Activated CD8-positive, alpha-beta T cell treated with anti-CD3 and anti-CD28 coated beads, Interleukin-2, amount 10 ng/mL, durations not matched to agents 7 days and 5 days (primary cell): Measurements from ENCODE around the gene MMP24. TPM values are rescaled to one million over a fixed set of nuclear protein-coding genes. Genes with fewer than 3 reads are reported as not detected.
A peak's percentile ranks its signal among the peaks of the same experiment; 100 is the strongest.
"Not testable (repeated sequence)": the region's sequence is repeated elsewhere in the genome, so short reads cannot be mapped to it uniquely, and the experiment has no call there.

ENCODE experiments used
- ATAC-seq: fragments of 150-1000 bp; cut with Tn5 transposase; one replicate; pipeline ENCODE4 v1.10.0; 2021; ENCODE audit warnings: moderate library complexity
- CTCF ChIA-PET: fragments of 350-600 bp; sonication (Branson Sonifier 250); formaldehyde crosslinking; loops from one replicate; lab custom pipeline; 2021; ENCODE audit warnings: antibody characterized with exemption; lab: Charles Lee
- POLR2A ChIA-PET: fragments of 350-600 bp; sonication (Branson Sonifier 250); formaldehyde crosslinking; loops from one replicate; lab custom pipeline; 2021; ENCODE audit warnings: antibody characterized with exemption; lab: Charles Lee
- DNase-seq: peaks from one replicate; pipeline ENCODE4 v3.0.0-alpha.2; 2020
- H3K27ac Mint-ChIP-seq: one replicate; pipeline ENCODE4 v1.8.0; 2021; ENCODE audit warnings: mild to moderate bottlenecking, mixed read lengths
- H3K27me3 Mint-ChIP-seq: one replicate; pipeline ENCODE4 v1.8.0; 2021; ENCODE audit warnings: low read depth, mixed read lengths
- H3K36me3 Mint-ChIP-seq: one replicate; pipeline ENCODE4 v1.8.0; 2021; ENCODE audit warnings: low read depth, mixed read lengths
- H3K4me1 Mint-ChIP-seq: one replicate; pipeline ENCODE4 v1.8.0; 2021; ENCODE audit warnings: low read depth, mixed read lengths
- H3K4me3 Mint-ChIP-seq: one replicate; pipeline ENCODE4 v1.8.0; 2021; ENCODE audit warnings: mild to moderate bottlenecking, mixed read lengths
- H3K9me3 Mint-ChIP-seq: one replicate; pipeline ENCODE4 v1.8.0; 2022; ENCODE audit warnings: mixed read lengths; ENCODE audit not compliant: insufficient read depth
- total RNA-seq, 2 experiments: library from RNA; stranded (reverse); gene quantifications; one replicate each; pipeline ENCODE4 v1.2.3, GENCODE V29; 2021

MMP24 gene
- total RNA-seq, 2 experiments from 2014 or later = not detected

DNA sequence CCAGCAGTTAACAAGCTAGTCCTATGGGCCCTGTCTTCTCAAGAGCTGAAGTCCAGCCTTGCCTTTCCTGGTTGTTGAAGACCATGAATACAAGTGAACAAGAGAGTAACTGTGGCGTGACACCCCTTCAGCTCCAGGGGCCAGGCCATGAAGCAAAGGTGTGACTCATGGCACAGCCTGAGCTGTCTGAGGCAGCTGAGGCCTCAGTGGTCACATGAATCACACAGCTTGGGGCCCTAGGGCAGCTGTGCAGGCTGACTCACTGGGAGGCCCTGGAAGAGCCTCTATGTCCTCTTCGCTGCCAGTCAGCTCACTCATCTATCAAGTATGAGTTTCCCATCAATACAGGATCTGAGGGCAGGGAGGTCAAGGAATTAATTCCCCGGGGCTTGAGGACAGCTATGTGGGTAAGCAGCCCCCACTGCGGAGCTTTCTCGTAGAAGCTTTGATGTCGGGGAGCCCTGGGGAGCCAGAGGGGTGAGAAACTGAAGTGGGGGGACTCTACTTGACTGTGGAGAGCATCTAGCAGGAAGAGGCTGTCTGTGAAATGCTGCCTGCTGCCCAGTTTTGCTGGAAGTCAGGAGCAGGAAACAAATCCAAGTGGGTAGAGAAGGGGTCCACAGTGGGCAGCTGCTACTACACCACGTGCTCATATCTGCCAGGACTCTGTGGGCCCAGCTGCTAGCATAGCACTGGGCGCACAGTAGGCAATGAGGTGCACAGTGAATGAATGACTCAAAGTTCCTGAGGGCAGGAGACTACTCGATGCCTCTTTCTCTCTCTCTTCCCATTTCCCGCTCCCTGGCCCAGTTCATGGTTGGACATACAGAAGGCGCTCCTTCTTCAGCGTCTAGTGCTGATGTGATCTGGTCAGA is 79.4 kb downstream of the MMP24 start:
- no peaks in the 10 kb centered on the region for H3K9me3 Mint-ChIP-seq
- peaks cover 44% of the 10 kb centered on the region for H3K4me1 Mint-ChIP-seq
- POLR2A ChIA-PET = interaction anchor here (0.5 to 1.3 kb wide), 3 partner anchors 106 to 144 kb away, joined by 3 to 6 read pairs (median 5); partner anchors contain the start of genes GDF5 and UQCC1
- peak overlapping the region; percentile 83 for H3K27ac Mint-ChIP-seq
- CTCF ChIA-PET = interaction anchor here (0.6 to 9.3 kb wide), 16 partner anchors 7 to 210 kb away, joined by 3 to 94 read pairs (median 12); partner anchors contain the start of genes CEP250 and GDF5
- DNase-seq (peak; percentile 75), ATAC-seq (peak; percentile 82)
- H3K4me3 Mint-ChIP-seq = no peak overlapping the region
- H3K36me3 Mint-ChIP-seq = peaks cover 10% of the 10 kb centered on the region
- H3K27me3 Mint-ChIP-seq = no peaks in the 10 kb centered on the region

DNA sequence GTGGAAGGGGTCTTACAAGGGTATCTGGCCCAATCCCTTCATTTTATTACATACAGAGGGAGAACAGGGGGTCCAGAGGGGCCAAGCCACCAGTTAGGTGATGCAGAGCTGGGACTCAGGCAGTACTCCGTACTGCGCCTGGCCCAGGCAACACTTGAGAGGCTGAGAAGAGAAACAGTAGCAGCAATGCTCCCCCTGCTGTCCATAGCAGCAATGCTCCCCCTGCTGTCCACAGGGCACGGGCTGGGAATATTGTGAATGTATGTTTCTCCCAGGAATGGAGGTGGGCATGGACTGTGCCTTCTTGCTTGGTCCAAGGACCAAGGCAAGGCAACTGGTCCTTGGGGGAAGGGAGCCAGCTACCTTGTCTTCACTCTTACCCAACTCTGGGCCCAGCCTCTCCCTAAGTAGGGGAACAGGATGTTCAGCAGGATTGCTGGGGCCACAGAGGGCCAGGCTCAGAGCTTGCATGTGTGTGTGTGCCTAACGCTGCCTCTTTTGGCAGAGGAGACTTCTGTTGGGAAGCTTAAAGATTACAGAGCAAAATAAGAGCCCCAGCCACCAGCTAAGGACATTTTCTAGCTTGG is 80.5 kb downstream of the MMP24 start:
- peak; percentile 45 for ATAC-seq
- peaks cover 53% of the 10 kb centered on the region for H3K4me1 Mint-ChIP-seq
- H3K36me3 Mint-ChIP-seq = peaks cover 12% of the 10 kb centered on the region

DNA sequence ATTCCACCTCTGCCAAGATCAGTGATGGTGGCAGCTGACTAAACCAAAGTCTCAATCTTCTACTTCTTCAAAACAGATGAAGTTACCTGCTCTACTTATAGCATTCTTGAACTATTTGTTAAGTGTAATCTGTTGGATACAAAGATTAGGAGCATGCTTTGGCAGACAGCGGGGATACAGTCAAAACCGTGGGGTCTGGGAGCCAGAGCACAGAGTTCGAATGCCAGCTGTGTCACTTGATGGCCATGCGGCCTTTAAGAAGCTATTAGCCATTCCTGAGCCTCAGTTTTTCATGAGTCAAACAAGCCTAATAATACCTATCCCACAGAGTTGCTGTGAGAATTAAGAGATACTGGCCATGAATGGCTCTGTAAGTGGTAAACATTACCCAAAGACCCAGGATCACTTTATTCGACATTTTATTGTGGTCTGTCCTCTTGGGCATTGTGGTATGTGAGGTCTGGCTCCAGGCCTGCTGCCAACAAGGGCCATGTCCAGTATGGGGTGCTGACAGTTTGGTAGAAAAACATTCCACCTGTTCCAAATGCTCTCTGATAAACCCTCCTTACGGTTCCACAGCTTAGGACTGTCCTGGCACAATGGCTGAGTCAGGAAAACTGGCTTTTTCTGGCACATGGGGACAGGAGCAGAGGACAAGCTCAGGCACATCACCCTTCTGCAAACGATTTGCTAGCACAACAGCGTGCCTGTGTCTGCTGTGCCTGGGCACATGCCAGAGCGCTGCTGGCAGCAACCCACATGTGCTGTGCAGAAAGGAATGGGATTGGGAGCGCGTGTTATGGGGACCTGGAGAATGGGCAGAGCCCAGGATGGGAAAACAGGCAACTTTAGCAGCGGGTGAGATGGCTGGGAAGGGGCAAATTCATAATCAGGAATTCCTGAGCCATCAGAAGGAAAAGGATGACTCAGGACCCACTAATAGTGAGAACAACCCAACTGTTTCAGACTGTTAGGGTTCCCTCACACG is 81.5 kb downstream of the MMP24 start:
- peaks cover 61% of the 10 kb centered on the region for H3K4me1 Mint-ChIP-seq
- no peak overlapping the region for H3K4me3 Mint-ChIP-seq
- DNase-seq (no peak), ATAC-seq (no peak)
- CTCF ChIA-PET = interaction anchor here (0.7 to 9.3 kb wide), 14 partner anchors 9 to 187 kb away, joined by 3 to 94 read pairs (median 6); partner anchors contain the start of genes CEP250, EIF6 and GDF5
- H3K9me3 Mint-ChIP-seq = no peaks in the 10 kb centered on the region
- peak overlapping the region; percentile 65 for H3K27ac Mint-ChIP-seq
- POLR2A ChIA-PET = no interaction called here
- peaks cover 20% of the 10 kb centered on the region for H3K36me3 Mint-ChIP-seq
- no peaks in the 10 kb centered on the region for H3K27me3 Mint-ChIP-seq

More for the DNA sequence above, 80.5 kb downstream of the MMP24 start:
- H3K4me3 Mint-ChIP-seq = no peak overlapping the region
- H3K27ac Mint-ChIP-seq = no peak overlapping the region
- ChIA-PET POLR2A (no interaction called here), CTCF (interaction anchor here (0.7 to 9.3 kb wide), 14 partner anchors 8 to 188 kb away, joined by 3 to 94 read pairs (median 4); partner anchors contain the start of genes CEP250, EIF6 and GDF5)
- no peaks in the 10 kb centered on the region for H3K9me3 Mint-ChIP-seq
- DNase-seq = peak; percentile 46
- H3K27me3 Mint-ChIP-seq = no peaks in the 10 kb centered on the region

DNA sequence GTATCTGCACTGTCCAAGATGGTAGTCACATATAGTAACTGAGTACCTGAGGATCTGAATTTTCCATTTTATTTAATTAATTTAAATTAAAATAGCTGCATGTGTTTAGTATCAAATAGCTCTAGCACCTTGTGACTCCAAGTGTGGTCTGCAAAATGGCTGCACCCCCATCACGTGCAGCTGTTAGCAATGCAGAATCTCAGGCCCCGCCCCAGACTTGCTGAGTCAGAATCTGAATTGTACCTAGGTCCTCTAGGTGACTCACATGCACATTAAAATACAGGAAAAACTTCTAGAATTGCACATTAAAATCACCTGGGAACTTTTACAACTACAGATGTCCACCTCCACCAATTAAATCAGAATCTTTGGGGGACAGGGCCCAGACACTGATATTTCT is 84.9 kb downstream of the MMP24 start:
- Mint-ChIP-seq H3K4me3 (no peak overlapping the region), H3K36me3 (peaks cover 26% of the 10 kb centered on the region), H3K4me1 (peaks cover 51% of the 10 kb centered on the region), H3K27ac (no peak overlapping the region), H3K9me3 (no peaks in the 10 kb centered on the region), H3K27me3 (no peaks in the 10 kb centered on the region)
- DNase-seq (peak; percentile 44), ATAC-seq (no peak)
- ChIA-PET POLR2A (no interaction called here), CTCF (interaction anchor here (1.5 to 3.0 kb wide), 3 partner anchors 8 to 18 kb away, joined by 5 to 13 read pairs (median 7); no protein-coding TSS in a partner anchor)

DNA sequence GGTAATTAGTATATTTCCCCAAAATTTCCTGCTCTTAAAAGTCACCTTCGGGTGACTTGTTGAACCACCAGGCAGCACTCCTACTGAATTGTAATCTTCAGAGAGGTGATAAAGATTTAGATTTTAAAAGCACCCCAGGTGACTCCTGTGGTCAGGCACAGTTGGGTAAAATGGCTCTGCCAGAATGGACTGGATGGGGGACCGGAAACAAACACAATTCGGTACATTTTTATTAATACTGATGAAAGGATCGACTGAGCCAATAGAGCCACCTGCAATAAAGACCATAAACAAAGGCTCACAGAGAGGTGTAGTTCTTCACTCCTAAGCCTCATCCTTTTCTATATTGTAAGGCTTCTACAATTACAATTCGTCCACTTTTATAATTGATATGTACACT is 85.3 kb downstream of the MMP24 start:
- DNase-seq (no peak), ATAC-seq (no peak)
- POLR2A ChIA-PET = no interaction called here
- no peaks in the 10 kb centered on the region for H3K9me3 Mint-ChIP-seq
- peaks cover 26% of the 10 kb centered on the region for H3K36me3 Mint-ChIP-seq
- no peak overlapping the region for H3K27ac Mint-ChIP-seq
- CTCF ChIA-PET = interaction anchor here (1.0 to 2.1 kb wide), 3 partner anchors 8 to 18 kb away, joined by 5 to 7 read pairs (median 5); no protein-coding TSS in a partner anchor
- H3K4me3 Mint-ChIP-seq = no peak overlapping the region
- H3K4me1 Mint-ChIP-seq = peaks cover 47% of the 10 kb centered on the region
- no peaks in the 10 kb centered on the region for H3K27me3 Mint-ChIP-seq

DNA sequence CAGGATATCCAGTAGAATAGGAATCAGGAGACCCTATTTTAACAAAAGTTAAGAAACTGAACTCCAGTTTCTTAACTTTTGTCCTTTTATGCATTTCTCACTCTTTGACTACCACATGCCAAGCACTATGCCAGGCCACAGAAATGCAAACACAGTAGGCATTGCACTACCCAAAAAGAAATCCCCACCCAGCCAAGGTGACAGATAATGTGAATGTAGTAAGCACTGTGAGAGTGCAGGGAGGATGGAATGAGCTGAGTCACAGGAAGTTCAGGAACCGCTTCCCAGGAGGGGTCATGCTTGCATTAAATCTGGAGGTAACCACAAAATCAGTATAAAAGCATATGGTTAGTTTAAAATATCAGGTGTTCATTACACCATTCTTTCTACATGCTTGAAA is 85.8 kb downstream of the MMP24 start:
- no peaks in the 10 kb centered on the region for H3K9me3 Mint-ChIP-seq
- POLR2A ChIA-PET = no interaction called here
- no peak for ATAC-seq
- no peaks in the 10 kb centered on the region for H3K27me3 Mint-ChIP-seq
- peak overlapping the region; percentile 17 for H3K27ac Mint-ChIP-seq
- H3K4me3 Mint-ChIP-seq = no peak overlapping the region
- no peak for DNase-seq
- CTCF ChIA-PET = interaction anchor here (1.0 to 2.1 kb wide), 4 partner anchors 8 to 127 kb away, joined by 3 to 7 read pairs (median 5); no protein-coding TSS in a partner anchor
- H3K4me1 Mint-ChIP-seq = peaks cover 43% of the 10 kb centered on the region
- peaks cover 26% of the 10 kb centered on the region for H3K36me3 Mint-ChIP-seq

DNA sequence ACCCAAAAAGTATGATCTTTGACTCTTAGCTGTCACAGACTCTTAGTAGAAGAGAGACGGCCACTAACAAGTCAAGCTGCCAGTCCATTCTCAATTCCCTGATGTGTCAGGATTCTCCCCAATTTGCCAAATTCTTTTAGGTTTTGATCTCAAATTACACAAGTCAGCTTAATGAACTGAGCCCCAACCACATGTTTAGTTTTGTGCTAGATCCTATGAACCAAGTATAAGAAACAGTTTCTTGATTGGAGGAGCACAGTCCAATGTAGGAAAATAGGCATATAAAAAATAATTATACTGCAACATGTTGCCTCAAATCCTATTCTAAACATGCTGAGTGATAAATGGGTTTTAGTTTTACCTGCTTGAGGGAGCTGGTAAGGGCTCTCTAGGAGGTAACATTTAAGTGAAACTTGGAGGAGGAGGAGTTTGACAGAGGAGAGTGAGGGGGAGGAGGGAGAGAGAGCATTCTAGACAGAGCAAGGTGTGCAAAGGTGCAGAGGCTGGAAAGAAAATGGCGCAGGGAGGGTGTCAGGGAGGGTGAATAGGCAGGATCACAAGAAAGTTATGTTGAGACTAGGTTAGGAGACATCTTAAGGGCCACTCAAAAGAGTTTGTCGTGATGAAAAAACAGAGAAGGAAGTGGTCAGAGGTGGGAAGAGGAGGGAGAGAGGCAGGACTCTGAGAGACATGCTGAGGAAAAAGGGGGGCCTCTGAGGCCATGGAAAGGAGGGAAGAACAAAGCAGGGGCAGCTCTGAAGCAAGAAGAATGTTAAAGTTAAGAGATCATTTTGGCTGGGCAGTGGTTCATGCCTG is 88.5 kb downstream of the MMP24 start:
- H3K4me3 Mint-ChIP-seq = no peak overlapping the region
- no peaks in the 10 kb centered on the region for H3K27me3 Mint-ChIP-seq
- peaks cover 53% of the 10 kb centered on the region for H3K4me1 Mint-ChIP-seq
- ChIA-PET POLR2A (interaction anchor here (1.0 kb wide), 1 partner anchor 14 kb away, joined by 3 read pairs; no protein-coding TSS in a partner anchor), CTCF (interaction anchor here (1.1 to 2.0 kb wide), 3 partner anchors 11 to 133 kb away, joined by 3 to 16 read pairs (median 5); no protein-coding TSS in a partner anchor)
- H3K36me3 Mint-ChIP-seq = peaks cover 21% of the 10 kb centered on the region
- ATAC-seq (peak; percentile 58), DNase-seq (no peak)
- H3K9me3 Mint-ChIP-seq = no peaks in the 10 kb centered on the region
- H3K27ac Mint-ChIP-seq = peak overlapping the region; percentile 75

DNA sequence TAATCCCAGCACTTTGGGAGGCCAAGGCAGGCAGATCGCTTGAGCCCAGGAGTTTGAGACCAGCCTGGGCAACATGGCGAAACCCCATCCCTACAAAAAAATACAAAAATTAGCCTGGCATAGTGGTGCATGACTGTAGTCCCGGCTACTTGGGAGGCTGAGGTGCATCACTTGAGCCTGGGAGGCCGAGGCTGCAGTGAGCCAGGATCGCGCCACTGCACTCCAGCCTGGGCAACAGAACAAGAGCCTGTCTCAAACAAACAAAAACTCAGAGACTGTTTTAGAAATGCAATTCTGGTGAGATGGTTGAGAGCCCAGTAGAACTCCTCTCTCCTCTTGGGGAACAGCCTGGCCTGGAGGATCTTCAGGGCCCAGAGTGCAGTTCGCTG is 89.1 kb downstream of the MMP24 start:
- H3K4me1 Mint-ChIP-seq = peaks cover 53% of the 10 kb centered on the region
- H3K4me3 Mint-ChIP-seq, ATAC-seq, H3K27me3 Mint-ChIP-seq, H3K9me3 Mint-ChIP-seq, DNase-seq: not testable (repeated sequence)
- ChIA-PET CTCF (interaction anchor here (1.1 to 2.0 kb wide), 3 partner anchors 11 to 132 kb away, joined by 3 to 16 read pairs (median 5); no protein-coding TSS in a partner anchor), POLR2A (interaction anchor here (1.0 kb wide), 1 partner anchor 14 kb away, joined by 3 read pairs; no protein-coding TSS in a partner anchor)
- H3K36me3 Mint-ChIP-seq = peaks cover 22% of the 10 kb centered on the region
- peak overlapping the region; percentile 75 for H3K27ac Mint-ChIP-seq

DNA sequence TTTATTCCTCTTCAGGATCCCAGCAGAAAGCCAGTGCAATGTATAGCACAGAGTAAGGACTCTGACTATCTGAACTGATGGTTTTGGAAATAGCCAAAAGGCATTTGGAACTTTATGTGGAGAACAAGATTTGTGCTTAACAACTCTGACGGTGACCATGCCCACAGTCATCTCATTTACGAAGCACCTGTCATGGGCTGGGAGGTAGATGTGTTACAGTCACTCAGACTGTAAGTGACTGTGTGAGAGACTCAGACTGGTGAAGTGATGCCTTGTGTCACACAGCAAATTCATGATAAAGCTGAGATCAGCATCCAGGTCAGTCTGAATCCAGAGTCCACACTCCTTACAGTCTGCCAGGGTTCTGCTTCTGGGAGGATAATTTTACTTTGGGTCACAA is 89.6 kb downstream of the MMP24 start:
- Mint-ChIP-seq H3K36me3 (peaks cover 22% of the 10 kb centered on the region), H3K4me3 (no peak overlapping the region), H3K9me3 (no peaks in the 10 kb centered on the region), H3K27me3 (no peaks in the 10 kb centered on the region), H3K4me1 (peaks cover 50% of the 10 kb centered on the region), H3K27ac (peak overlapping the region; percentile 66)
- ChIA-PET POLR2A (no interaction called here), CTCF (interaction anchor here (8.6 kb wide), 1 partner anchor 10 kb away, joined by 84 read pairs; no protein-coding TSS in a partner anchor)
- no peak for ATAC-seq
- DNase-seq = no peak
